ENCODE results near the gene C3orf70. TPM values are rescaled to one million over a fixed set of nuclear protein-coding genes. Genes with fewer than 3 reads are reported as not detected.

The C3orf70 gene
- total RNA-seq, 1 donor from 2014 or later, result 16.5 TPM

DNA sequence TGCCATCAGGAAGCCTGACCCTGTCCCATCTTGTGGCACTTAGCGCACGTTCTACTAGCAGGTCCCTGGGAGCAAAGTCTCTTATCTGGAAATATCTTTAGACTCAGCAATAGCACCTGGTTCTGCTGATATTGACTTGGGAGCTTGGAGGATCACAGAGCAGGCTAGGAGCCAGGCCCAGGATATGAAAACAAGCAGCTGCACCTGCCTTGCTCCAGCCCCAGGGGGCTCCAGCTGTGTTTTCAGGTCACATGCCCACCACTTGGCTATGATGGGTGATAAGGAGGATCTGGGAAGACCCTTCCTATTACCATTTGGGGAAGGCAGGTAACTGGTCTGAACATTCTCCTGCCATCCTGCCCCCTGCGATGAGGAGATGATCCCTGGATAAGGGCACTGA, 87.8 kb downstream of the C3orf70 start:
- Histone ChIP-seq H3K27me3 (no peaks in the 10 kb centered on the region), H3K27ac (no peak overlapping the region), H3K36me3 (no peaks in the 10 kb centered on the region), H3K9me3 (no peaks in the 10 kb centered on the region), H3K4me1 (no peaks in the 10 kb centered on the region), H3K4me3 (no peak overlapping the region)
- intact Hi-C loops (cut with DNase I), result no loop called here
- TF ChIP-seq, protein P1, sequence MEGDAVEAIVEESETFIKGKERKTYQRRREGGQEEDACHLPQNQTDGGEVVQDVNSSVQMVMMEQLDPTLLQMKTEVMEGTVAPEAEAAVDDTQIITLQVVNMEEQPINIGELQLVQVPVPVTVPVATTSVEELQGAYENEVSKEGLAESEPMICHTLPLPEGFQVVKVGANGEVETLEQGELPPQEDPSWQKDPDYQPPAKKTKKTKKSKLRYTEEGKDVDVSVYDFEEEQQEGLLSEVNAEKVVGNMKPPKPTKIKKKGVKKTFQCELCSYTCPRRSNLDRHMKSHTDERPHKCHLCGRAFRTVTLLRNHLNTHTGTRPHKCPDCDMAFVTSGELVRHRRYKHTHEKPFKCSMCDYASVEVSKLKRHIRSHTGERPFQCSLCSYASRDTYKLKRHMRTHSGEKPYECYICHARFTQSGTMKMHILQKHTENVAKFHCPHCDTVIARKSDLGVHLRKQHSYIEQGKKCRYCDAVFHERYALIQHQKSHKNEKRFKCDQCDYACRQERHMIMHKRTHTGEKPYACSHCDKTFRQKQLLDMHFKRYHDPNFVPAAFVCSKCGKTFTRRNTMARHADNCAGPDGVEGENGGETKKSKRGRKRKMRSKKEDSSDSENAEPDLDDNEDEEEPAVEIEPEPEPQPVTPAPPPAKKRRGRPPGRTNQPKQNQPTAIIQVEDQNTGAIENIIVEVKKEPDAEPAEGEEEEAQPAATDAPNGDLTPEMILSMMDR (IDR thresholded peaks at IDR 0.05), result no peak
- DNase-seq (ENCODE audit: low spot score in 2 of 2), result no peak

DNA sequence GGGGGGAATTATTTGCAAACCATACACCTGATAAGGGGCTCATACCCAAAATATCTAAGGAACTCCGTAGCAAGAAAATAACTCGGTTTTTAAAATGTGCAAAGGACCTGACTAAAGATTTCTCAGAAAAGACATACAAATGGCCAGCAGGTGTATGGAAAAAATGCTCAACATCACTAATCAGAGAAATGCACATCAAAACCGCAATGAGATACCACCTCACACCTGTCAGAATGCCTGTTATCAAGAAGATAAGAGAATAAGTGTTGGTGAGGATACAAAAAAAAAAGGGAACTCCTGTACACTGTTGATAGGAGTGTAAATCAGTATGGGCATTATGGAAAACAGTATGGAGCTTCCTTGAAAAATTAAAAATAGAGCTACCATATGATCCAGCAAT, 89.4 kb downstream of the C3orf70 start:
- Histone ChIP-seq H3K27me3 (no peaks in the 10 kb centered on the region), H3K27ac (no peak overlapping the region), H3K36me3 (no peaks in the 10 kb centered on the region), H3K9me3 (no peaks in the 10 kb centered on the region), H3K4me1 (no peaks in the 10 kb centered on the region), H3K4me3 (no peak overlapping the region)
- DNase-seq (ENCODE audit: low spot score in 2 of 2), result no peak
- TF ChIP-seq, protein P1 (IDR thresholded peaks at IDR 0.05), result no peak
- intact Hi-C loops (cut with DNase I), result no loop called here

DNA sequence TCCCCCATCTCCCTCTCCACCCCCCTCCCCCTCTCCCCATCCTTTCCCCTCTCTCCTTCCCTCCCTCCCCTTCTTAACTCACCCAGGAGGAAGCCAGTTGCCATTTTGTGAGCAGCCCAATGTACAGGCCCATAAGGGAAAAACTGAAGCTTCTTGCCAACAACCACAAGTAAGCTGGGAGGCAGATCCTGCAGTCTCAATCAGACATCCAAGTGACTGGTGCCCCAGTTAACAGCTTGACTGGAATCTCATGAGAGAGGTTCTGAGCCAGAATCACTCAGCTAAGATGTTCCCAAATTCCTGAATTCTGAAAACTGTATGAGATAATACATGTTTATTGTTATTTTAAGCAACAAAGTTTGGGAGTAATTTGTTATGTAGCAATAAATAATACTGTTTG, 90.7 kb downstream of the C3orf70 start:
- no peaks in the 10 kb centered on the region for H3K27me3 ChIP-seq
- no peak overlapping the region for H3K27ac ChIP-seq
- TF ChIP-seq, protein P1 (IDR thresholded peaks at IDR 0.05), result no peak
- H3K4me1 ChIP-seq, result no peaks in the 10 kb centered on the region
- peaks cover 0 to 9% of the 10 kb centered on the region in 2 donors for H3K9me3 ChIP-seq
- intact Hi-C loops (cut with DNase I), result no loop called here
- no peak overlapping the region for H3K4me3 ChIP-seq
- H3K36me3 ChIP-seq, result no peaks in the 10 kb centered on the region
- DNase-seq (ENCODE audit: low spot score in 2 of 2), result no peak

- TF ChIP-seq, protein P1 (IDR thresholded peaks at IDR 0.05), result no peak
- intact Hi-C loops (cut with DNase I), result no loop called here
These were observed 92.2 kb downstream of the C3orf70 start for GRCh38 chr3:185060655-185061054.

GRCh38 chr3:185059766-185060165, 93.1 kb downstream of the C3orf70 start:
- Histone ChIP-seq H3K27ac (no peak overlapping the region), H3K4me3 (no peak overlapping the region), H3K27me3 (no peaks in the 10 kb centered on the region), H3K4me1 (no peaks in the 10 kb centered on the region), H3K9me3 (peaks cover 0 to 21% of the 10 kb centered on the region in 2 donors), H3K36me3 (no peaks in the 10 kb centered on the region)
- TF ChIP-seq, protein P1 (IDR thresholded peaks at IDR 0.05), result no peak
- intact Hi-C loops (cut with DNase I), result no loop called here
- no peak for DNase-seq (ENCODE audit: low spot score in 2 of 2)

More at GRCh38 chr3:185060655-185061054, 92.2 kb downstream of the C3orf70 start:
- Histone ChIP-seq H3K27me3 (no peaks in the 10 kb centered on the region), H3K4me3 (no peak overlapping the region), H3K27ac (no peak overlapping the region), H3K4me1 (no peaks in the 10 kb centered on the region), H3K36me3 (no peaks in the 10 kb centered on the region), H3K9me3 (peaks cover 0 to 21% of the 10 kb centered on the region in 2 donors)
- no peak for DNase-seq (ENCODE audit: low spot score in 2 of 2)

DNA sequence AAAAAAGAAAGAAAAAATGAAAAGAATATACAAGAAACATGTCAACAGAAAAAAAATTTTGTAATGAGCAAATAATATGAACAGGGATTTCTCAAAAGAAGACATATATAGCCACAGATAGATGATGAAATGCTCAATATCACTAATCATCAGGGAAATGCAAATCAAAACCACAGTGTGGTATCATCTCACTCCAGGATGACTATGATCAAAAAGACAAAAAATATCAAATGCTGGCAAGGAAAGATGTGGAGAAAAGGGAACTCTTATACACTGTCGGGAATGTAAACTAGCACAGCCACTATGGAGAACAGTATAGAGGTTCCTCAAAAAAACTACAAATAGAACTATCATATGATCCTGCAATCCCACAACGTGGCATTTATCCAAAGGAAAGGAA, 94.1 kb downstream of the C3orf70 start:
- DNase-seq (ENCODE audit: low spot score in 2 of 2), result no peak
- Histone ChIP-seq H3K4me1 (no peaks in the 10 kb centered on the region), H3K9me3 (peaks cover 0 to 21% of the 10 kb centered on the region in 2 donors), H3K27ac (no peak overlapping the region), H3K36me3 (peaks cover 3 to 5% of the 10 kb centered on the region in 2 donors), H3K27me3 (no peaks in the 10 kb centered on the region), H3K4me3 (no peak overlapping the region)
- intact Hi-C loops (cut with DNase I), result no loop called here
- TF ChIP-seq, protein P1 (IDR thresholded peaks at IDR 0.05), result no peak
